GM12878 (cell line): ENCODE data around the gene CTNNA2. TPM values are rescaled to one million over a fixed set of nuclear protein-coding genes. Genes with fewer than 3 reads are reported as not detected.

Experiments used
- ATAC-seq: fragments of 200-7000 bp; cut with Tn5 transposase; 3 replicates; pipeline ENCODE4 v1.9.1; 2020; ENCODE audit warnings: mild to moderate bottlenecking, moderate library complexity
- BruUV-seq: library from RNA; stranded (reverse); fragments of 400-500 nt; replicated peaks from 2 replicates; lab custom pipeline; 2021; lab: Mats Ljungman, UMichigan
- CTCF ChIA-PET: fragments of 300-600 bp; sonication (Branson Sonifier 250); formaldehyde crosslinking; extraction: SDS; loops from one replicate; lab custom pipeline; 2021; ENCODE audit warnings: inconsistent platforms; lab: Yijun Ruan, JAX
- POLR2A ChIA-PET: fragments of 350-600 bp; formaldehyde crosslinking; extraction: SDS; loops from one replicate; lab custom pipeline; 2021; ENCODE audit warnings: inconsistent platforms; lab: Charles Lee
- RAD21 ChIA-PET: fragments of 300-600 bp; sonication (Branson Sonifier 250); formaldehyde crosslinking; loops from one replicate; lab custom pipeline; 2023; ENCODE audit warnings: antibody characterized with exemption; ENCODE audit not compliant: unreplicated experiment; lab: Charles Lee
- SMC1A ChIA-PET: fragments of 300-600 bp; sonication (Branson Sonifier 250); formaldehyde crosslinking; loops from one replicate; lab custom pipeline; 2023; ENCODE audit not compliant: unreplicated experiment, uncharacterized antibody; lab: Charles Lee
- DNase-seq: peaks from one replicate; pipeline ENCODE4 v3.0.0-alpha.2; 2011; ENCODE audit warnings: low read depth, low spot score
- FAIRE-seq: peaks from 3 replicates; lab custom pipeline; 2011; peaks lifted over from hg19 to GRCh38; lab: Jason Lieb, UNC
- H2AFZ ChIP-seq: 2 replicates; pipeline ENCODE4 v1.6.0; 2011; ENCODE audit warnings: low read depth, low read length, control low read depth; ENCODE audit not compliant: control insufficient read depth
- H3K27ac ChIP-seq: 2 replicates; pipeline ENCODE4 v1.5.1; 2011; ENCODE audit warnings: control low read depth; ENCODE audit not compliant: control insufficient read depth, insufficient read depth
- H3K27me3 ChIP-seq, 2 experiments: replicated peaks in 1 of 2; 2 replicates each; pipeline versions ENCODE4 v1.6.0 to v1.6.1; 2011; ENCODE audit warnings: low read length in 1 of 2; ENCODE audit not compliant: control insufficient read depth in 2 of 2, insufficient read depth in 2 of 2
- H3K36me3 ChIP-seq, 2 experiments: 2 replicates each; pipeline ENCODE4 v1.5.1; 2011; ENCODE audit warnings: low read length in 1 of 2; ENCODE audit not compliant: control insufficient read depth in 2 of 2, insufficient read depth in 2 of 2
- H3K4me1 ChIP-seq: 2 replicates; pipeline ENCODE4 v1.6.1; 2011; ENCODE audit warnings: mild to moderate bottlenecking, low read length, moderate library complexity, mixed read lengths; ENCODE audit not compliant: control insufficient read depth, insufficient read depth
- H3K4me2 ChIP-seq: 2 replicates; pipeline ENCODE4 v1.6.0; 2011; ENCODE audit warnings: control low read depth; ENCODE audit not compliant: control insufficient read depth, insufficient read depth
- H3K4me3 ChIP-seq: fragments of 200-600 bp; sonication (generic); 2 replicates; pipeline ENCODE4 v1.5.1; 2016
- H3K79me2 ChIP-seq: 2 replicates; pipeline ENCODE4 v1.6.0; 2011; ENCODE audit warnings: low read length; ENCODE audit not compliant: control insufficient read depth, insufficient read depth
- H3K9ac ChIP-seq: 2 replicates; pipeline ENCODE4 v1.8.0; 2011; ENCODE audit warnings: low read length, control low read depth, mixed read lengths; ENCODE audit not compliant: control insufficient read depth, insufficient read depth
- H3K9me3 ChIP-seq: replicated peaks from 3 replicates; pipeline ENCODE4 v1.5.1; 2011; ENCODE audit warnings: mild to moderate bottlenecking, low read length; ENCODE audit not compliant: control insufficient read depth, insufficient read depth
- H4K20me1 ChIP-seq: 2 replicates; pipeline ENCODE4 v1.6.0; 2011; ENCODE audit not compliant: control insufficient read depth, insufficient read depth
- ATF2 ChIP-seq: IDR thresholded peaks from 2 replicates; pipeline ENCODE4 v1.6.1; 2012; ENCODE audit warnings: low read length, inconsistent platforms
- ATF3 ChIP-seq: IDR thresholded peaks from 2 replicates; pipeline ENCODE4 v1.6.1; 2011; ENCODE audit warnings: low read depth, mild to moderate bottlenecking, low read length, moderate library complexity, borderline replicate concordance; ENCODE audit errors: extremely low read depth
- BCL11A ChIP-seq: IDR thresholded peaks from 2 replicates; pipeline ENCODE4 v1.6.1; 2011; ENCODE audit warnings: low read depth, low read length
- CTCF ChIP-seq, 3 experiments: IDR thresholded peaks in 2 of 3; conservative IDR thresholded peaks in 1 of 3; 2 replicates each; pipeline ENCODE4 v1.5.1; 2011; ENCODE audit warnings: low read depth in 3 of 3, low read length in 3 of 3, mild to moderate bottlenecking in 3 of 3, control low read depth in 2 of 3, moderate library complexity in 2 of 3, inconsistent platforms in 1 of 3, mixed read lengths in 1 of 3; ENCODE audit not compliant: control insufficient read depth in 2 of 3, insufficient read depth in 1 of 3; ENCODE audit errors: extremely low read depth in 1 of 3
- ELK1 ChIP-seq: IDR thresholded peaks from 2 replicates; pipeline ENCODE4 v1.6.1; 2012; ENCODE audit warnings: low read depth, low read length, improper control_type of control experiment
- GATAD2B ChIP-seq: fragments of 450-650 bp; conservative IDR thresholded peaks from 2 replicates; pipeline ENCODE4 v1.6.1; 2017; ENCODE audit warnings: low read depth, mild to moderate bottlenecking, moderate library complexity
- IKZF2 ChIP-seq, 2 experiments: fragments of 450-650 bp; IDR thresholded peaks; 2 replicates each; pipeline ENCODE4 v1.6.1; 2017; ENCODE audit warnings: mild to moderate bottlenecking in 2 of 2, moderate library complexity in 2 of 2
- IRF3 ChIP-seq: fragments of 450-650 bp; IDR thresholded peaks from 2 replicates; pipeline ENCODE4 v1.6.1; 2014; ENCODE audit warnings: mild to moderate bottlenecking
- LARP7 ChIP-seq: fragments of 450-650 bp; IDR thresholded peaks from 2 replicates; pipeline ENCODE4 v1.6.1; 2017; ENCODE audit warnings: mild to moderate bottlenecking
- NFIC ChIP-seq: IDR thresholded peaks from 2 replicates; pipeline ENCODE4 v1.6.1; 2012; ENCODE audit warnings: low read depth, mild to moderate bottlenecking, inconsistent platforms, low read length, moderate library complexity
- RB1 ChIP-seq: fragments of 450-650 bp; formaldehyde crosslinking; IDR thresholded peaks from 2 replicates; pipeline ENCODE4 v1.6.1; 2017; ENCODE audit warnings: mild to moderate bottlenecking, borderline replicate concordance
- SIN3A ChIP-seq: IDR thresholded peaks from 2 replicates; pipeline ENCODE4 v1.6.1; 2012; ENCODE audit warnings: low read depth, low read length, improper control_type of control experiment
- SKIL ChIP-seq: fragments of 450-650 bp; IDR thresholded peaks from 2 replicates; pipeline ENCODE4 v1.6.1; 2017; ENCODE audit warnings: mild to moderate bottlenecking, low read depth, inconsistent platforms; ENCODE audit not compliant: poor library complexity, severe bottlenecking
- SMARCA5 ChIP-seq: fragments of 450-650 bp; IDR thresholded peaks from 2 replicates; pipeline ENCODE4 v1.6.1; 2017; ENCODE audit warnings: mild to moderate bottlenecking
- USF2 ChIP-seq: IDR thresholded peaks from 2 replicates; pipeline ENCODE4 v1.6.1; 2011; ENCODE audit warnings: low read depth, low read length, improper control_type of control experiment, borderline replicate concordance
- ZNF217 ChIP-seq: fragments of 450-650 bp; IDR thresholded peaks from 2 replicates; pipeline ENCODE4 v1.6.1; 2017; ENCODE audit warnings: antibody characterized with exemption, mild to moderate bottlenecking
- ZNF274 ChIP-seq: IDR thresholded peaks from one replicate; pipeline ENCODE4 v1.8.0; 2011; ENCODE audit not compliant: insufficient read length, insufficient read depth
- in situ Hi-C: fragments of 300-500 bp; cut with MboI; formaldehyde crosslinking; loops from 9 replicates; pipeline ENCODE4 v1.14.3; 2018; ENCODE audit warnings: mixed read lengths
- intact Hi-C: fragments of 100-400 bp; cut with micrococcal nuclease; formaldehyde crosslinking; loops from one replicate; pipeline ENCODE4 v1.14.2; 2022; ENCODE audit not compliant: unreplicated experiment
- polyA plus RNA-seq, 11 experiments: library from polyadenylated mRNA; depleted of rRNA in 4 of 11; unstranded in 6 of 11; stranded (reverse) in 5 of 11; fragments of >200 nt; fragmentation: Nextera tagmentation in 4 of 11; fragmentation: Illumina TruSeq in 1 of 11; extraction: Ambion mirVana in 4 of 11; extraction: Trizol in 1 of 11; gene quantifications; 1 replicate in 1 of 11; 2 replicates in 10 of 11; pipeline versions ENCODE4 v1.2.1 to v1.2.3, GENCODE V29; 2011 to 2016; ENCODE audit warnings: inconsistent platforms in 2 of 11, missing spikeins in 2 of 11, low read depth in 1 of 11
- total RNA-seq, 4 experiments: library from RNA; depleted of rRNA in 3 of 4; stranded (reverse); fragments of >200 nt in 3 of 4; fragmentation: Illumina TruSeq in 1 of 4; extraction: Trizol in 1 of 4; gene quantifications; 2 replicates each; pipeline versions ENCODE4 v1.2.1 to v1.2.3, GENCODE V29; 2013 to 2021

The CTNNA2 gene
- total and polyA plus RNA-seq, 10 of the 15 experiments (the other 5 are each of a cell fraction or from before 2014, with no cell fraction given), result 2.4 to 36.2 (median 6.6) TPM

- Histone ChIP-seq H4K20me1 (no peaks in the 10 kb centered on the region), H3K4me2 (no peak overlapping the region), H3K4me1 (no peaks in the 10 kb centered on the region), H3K79me2 (no peaks in the 10 kb centered on the region), H3K27ac (no peak overlapping the region), H2AFZ (no peak overlapping the region), H3K36me3 (no peaks in the 10 kb centered on the region), H3K9ac (no peak overlapping the region), H3K27me3 (no peaks in the 10 kb centered on the region; a peak in 1 of 4 replicates), H3K9me3 (no peaks in the 10 kb centered on the region), H3K4me3 (no peak overlapping the region)
- DNase-seq, result no peak
- BruUV-seq, result no TSS peak
- ChIA-PET POLR2A (no interaction called here), CTCF (no interaction called here), RAD21 (no interaction called here), SMC1A (no interaction called here)
- ATAC-seq, result no peak
- in situ Hi-C loops, result no loop called here
- intact Hi-C loops, result no loop called here
- no peak for FAIRE-seq
- TF ChIP-seq ZNF217 (no peak), LARP7 (no peak), ATF3 (no peak), CTCF (IDR thresholded peaks at IDR 0.05 in 2 of 3, conservative IDR thresholded peaks at IDR 0.05 in 1 of 3; ENCODE audit: control insufficient read depth in 2 of 3, extremely low read depth in 1 of 3, insufficient read depth in 1 of 3, low read depth in 3 of 3, low read length in 3 of 3) (no peak), ATF2 (no peak), SMARCA5 (no peak), RB1 (no peak), IRF3 (no peak), IKZF2 (IDR thresholded peaks at IDR 0.05) (no peak), SIN3A (no peak), ELK1 (no peak), SKIL (no peak), BCL11A (no peak), ZNF274 (no peak), GATAD2B (no peak), USF2 (no peak), NFIC (no peak)
Observed at GRCh38 chr2:80117401-80117800, 604.5 kb downstream of the CTNNA2 start.
